Ovary (tissue), 9 donors: Measurements from ENCODE around the gene ZNF143. TPM values are rescaled to one million over a fixed set of nuclear protein-coding genes. Genes with fewer than 3 reads are reported as not detected.

Experiments
- DNase-seq, 5 donors: peaks; one replicate each; pipeline ENCODE4 v3.0.0-alpha.2; 2019 to 2020
- H3K27ac ChIP-seq, 2 donors: fragments of 200-600 bp; one replicate each; pipeline versions ENCODE4 v1.5.1 to v1.8.0; 2019 to 2022
- H3K27me3 ChIP-seq: fragments of 200-600 bp; one replicate; pipeline ENCODE4 v1.8.0; 2022
- H3K36me3 ChIP-seq: fragments of 200-600 bp; sonication (generic); one replicate; pipeline ENCODE4 v1.5.1; 2019
- H3K4me1 ChIP-seq: one replicate; pipeline ENCODE4 v1.8.1; 2013; ENCODE audit warnings: mild to moderate bottlenecking, moderate library complexity; ENCODE audit not compliant: insufficient read depth
- H3K4me3 ChIP-seq: fragments of 200-600 bp; sonication (generic); one replicate; pipeline ENCODE4 v1.5.1; 2017
- H3K9me3 ChIP-seq, 2 donors: fragments of 200-600 bp in 1 of 2; sonication (generic) in 1 of 2; one replicate each; pipeline versions ENCODE4 v1.5.1 to v1.8.1; 2013 to 2019; ENCODE audit warnings: mild to moderate bottlenecking in 1 of 2, moderate library complexity in 1 of 2
- EP300 ChIP-seq: sonication (generic); formaldehyde crosslinking; IDR thresholded peaks from one replicate; pipeline ENCODE4 v1.6.1; 2017; ENCODE audit warnings: antibody characterized with exemption
- POLR2A ChIP-seq: fragments of 450-650 bp; IDR thresholded peaks from one replicate; pipeline ENCODE4 v1.6.1; 2017; ENCODE audit warnings: antibody characterized with exemption, mild to moderate bottlenecking, moderate library complexity
- WGBS, 3 donors: extraction: QIAGEN DNeasy Blood & Tissue Kit in 1 of 3; methylation state at CpG; one replicate each; pipeline versions ENCODE4 v1.1.5 to v1.1.7; 2013 to 2017; 5-methylcytosine and 5-hydroxymethylcytosine counted together
- intact Hi-C, 4 donors: fragments of 100-400 bp; cut with DNase I; formaldehyde crosslinking; loops; one replicate each; pipeline versions ENCODE4 v1.11.0 to v1.15.1; 2022 to 2023
- polyA plus RNA-seq, 2 donors: library from polyadenylated mRNA; stranded (reverse); fragments of 200-250 nt in 1 of 2; fragments of 350-450 nt in 1 of 2; fragmentation: Illumina TruSeq in 1 of 2; extraction: RNeasy Lipid Tissue Mini Kit (QIAGEN cat#74804) in 1 of 2; gene quantifications; one replicate each; pipeline ENCODE4 v1.2.3, GENCODE V29; 2013 to 2014
- total RNA-seq, 7 donors: library from RNA; depleted of rRNA in 2 of 7; stranded (reverse); fragments of >200 nt in 2 of 7; fragmentation: NEBNext Ultra II Directional in 3 of 7; extraction: Animal tissue kit (Norgen Biotek cat#: 25700) in 3 of 7; gene quantifications; one replicate each; pipeline versions ENCODE4 v1.1.0 to v1.2.4, GENCODE V29; 2016 to 2023
- TF ChIP-seq, protein P1 (sequence below), 3 donors: fragments of 450-650 bp in 2 of 3; fragments of 200-600 bp in 1 of 3; IDR thresholded peaks; one replicate each; pipeline versions ENCODE4 v1.5.1 to v1.8.0; 2016 to 2022; ENCODE audit warnings: antibody characterized with exemption in 3 of 3, mild to moderate bottlenecking in 1 of 3
- donor health status: DM: no; HTN: no; CAD: no; lungs with moderate emphysema.
- donor health status: DM: no; HTN: no; CAD: no.
- donor health status: Bipolar disorder and iron deficiency.
- donor health status: DM: yes; HTN: yes; CAD: no.
- donor health status: DM: no; HTN: no; CAD: no.
- donor health status: DM: yes; HTN: yes; CAD: no.

The ZNF143 gene
- total and polyA plus RNA-seq, 9 donors, result 12.6 to 48.7 (median 23.2) TPM

DNA sequence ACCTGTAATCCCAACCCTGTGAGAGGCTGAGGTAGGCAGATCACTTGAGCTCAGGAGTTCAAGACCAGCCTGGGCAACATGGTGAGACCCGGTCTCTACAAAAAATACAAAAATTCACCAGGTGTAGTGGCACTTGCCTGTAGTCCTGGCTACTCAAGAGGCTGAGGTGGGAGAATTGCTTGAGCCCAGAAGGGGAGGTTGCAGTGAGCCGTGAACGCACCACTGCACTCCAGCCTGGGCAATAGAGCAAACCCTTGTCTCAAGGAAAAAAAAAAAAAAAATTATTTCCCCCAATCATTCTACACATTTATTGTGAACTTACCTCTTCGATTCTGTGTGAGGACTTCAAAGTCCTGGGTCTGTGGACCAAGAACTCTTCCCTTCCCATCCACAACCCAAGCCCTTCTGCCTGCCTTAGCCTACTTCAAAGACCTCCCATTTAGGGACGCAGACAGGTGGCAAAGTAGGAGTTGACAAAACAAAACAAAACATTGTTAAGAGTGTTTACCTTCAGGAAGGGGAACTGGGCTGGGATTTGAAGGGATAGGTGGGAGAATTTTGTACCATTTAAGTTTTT lies 108.9 kb downstream of the ZNF143 start:
- peak overlapping the region; percentile 41 to 62 for H3K27ac ChIP-seq
- no peaks in the 10 kb centered on the region for H3K9me3 ChIP-seq
- WGBS, 3 donors, result 93 to 94% (median 93%) methylated on average over 5 of the region's 5 CpGs
- no peaks in the 10 kb centered on the region for H3K27me3 ChIP-seq
- H3K36me3 ChIP-seq, result no peaks in the 10 kb centered on the region
- H3K4me1 ChIP-seq, result peaks cover 9% of the 10 kb centered on the region
- DNase-seq, result no peak
- intact Hi-C loops, result loop anchor here in 2 of 4 donors (5.0 kb wide), 2 partner anchors 43 to 723 kb away; partner anchors contain the start of gene SBF2 (in 1 of the 2)
- TF ChIP-seq, protein P1, sequence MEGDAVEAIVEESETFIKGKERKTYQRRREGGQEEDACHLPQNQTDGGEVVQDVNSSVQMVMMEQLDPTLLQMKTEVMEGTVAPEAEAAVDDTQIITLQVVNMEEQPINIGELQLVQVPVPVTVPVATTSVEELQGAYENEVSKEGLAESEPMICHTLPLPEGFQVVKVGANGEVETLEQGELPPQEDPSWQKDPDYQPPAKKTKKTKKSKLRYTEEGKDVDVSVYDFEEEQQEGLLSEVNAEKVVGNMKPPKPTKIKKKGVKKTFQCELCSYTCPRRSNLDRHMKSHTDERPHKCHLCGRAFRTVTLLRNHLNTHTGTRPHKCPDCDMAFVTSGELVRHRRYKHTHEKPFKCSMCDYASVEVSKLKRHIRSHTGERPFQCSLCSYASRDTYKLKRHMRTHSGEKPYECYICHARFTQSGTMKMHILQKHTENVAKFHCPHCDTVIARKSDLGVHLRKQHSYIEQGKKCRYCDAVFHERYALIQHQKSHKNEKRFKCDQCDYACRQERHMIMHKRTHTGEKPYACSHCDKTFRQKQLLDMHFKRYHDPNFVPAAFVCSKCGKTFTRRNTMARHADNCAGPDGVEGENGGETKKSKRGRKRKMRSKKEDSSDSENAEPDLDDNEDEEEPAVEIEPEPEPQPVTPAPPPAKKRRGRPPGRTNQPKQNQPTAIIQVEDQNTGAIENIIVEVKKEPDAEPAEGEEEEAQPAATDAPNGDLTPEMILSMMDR (IDR thresholded peaks at IDR 0.05), result no peak
- no peak for TF ChIP-seq EP300
- no peak for TF ChIP-seq POLR2A
- H3K4me3 ChIP-seq, result no peak overlapping the region

DNA sequence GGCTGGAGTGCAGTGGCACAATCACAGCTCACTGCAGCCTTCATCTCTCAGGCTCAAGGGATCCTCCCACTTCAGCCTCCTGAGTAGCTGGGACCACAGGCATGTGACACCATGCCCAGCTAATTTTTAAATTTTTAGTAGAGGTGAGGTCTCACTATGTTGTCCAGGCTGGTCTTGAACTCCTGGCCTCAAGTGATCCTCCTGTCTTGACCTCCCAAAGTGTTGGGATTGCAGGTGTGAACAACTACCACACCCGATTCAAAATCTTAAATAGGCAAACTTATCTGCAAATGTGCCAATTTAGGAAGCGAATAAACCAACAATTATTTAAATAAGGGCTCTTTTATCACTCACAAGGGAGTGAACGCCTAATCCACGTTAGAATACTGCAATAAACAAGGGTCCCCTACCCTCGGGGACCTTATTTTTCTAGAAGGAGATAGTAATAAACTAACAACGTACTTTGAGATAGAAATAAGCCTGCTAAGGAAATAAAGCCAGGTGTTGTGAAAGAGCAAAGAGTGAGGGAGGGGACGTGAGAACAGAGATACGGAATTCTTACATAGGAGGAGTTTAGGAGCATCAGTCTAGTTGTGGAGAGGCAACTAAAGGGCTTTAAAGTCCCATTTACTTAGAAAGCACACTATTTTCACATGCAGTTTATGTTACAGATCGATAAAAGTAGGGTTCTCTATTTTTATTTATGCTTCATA lies 109.7 kb downstream of the ZNF143 start:
- DNase-seq, result no peak
- no peaks in the 10 kb centered on the region for H3K27me3 ChIP-seq
- WGBS, 3 donors, result 79 to 81% (median 79%) methylated on average over 9 of the region's 9 CpGs
- no peak overlapping the region for H3K27ac ChIP-seq
- no peaks in the 10 kb centered on the region for H3K9me3 ChIP-seq
- intact Hi-C loops, result loop anchor here in 2 of 4 donors (5.0 kb wide), 1 partner anchor 42 kb away; no protein-coding TSS in a partner anchor
- peaks cover 9% of the 10 kb centered on the region for H3K4me1 ChIP-seq
- H3K36me3 ChIP-seq, result no peaks in the 10 kb centered on the region
- no peak overlapping the region for H3K4me3 ChIP-seq
- no peak for TF ChIP-seq EP300

DNA sequence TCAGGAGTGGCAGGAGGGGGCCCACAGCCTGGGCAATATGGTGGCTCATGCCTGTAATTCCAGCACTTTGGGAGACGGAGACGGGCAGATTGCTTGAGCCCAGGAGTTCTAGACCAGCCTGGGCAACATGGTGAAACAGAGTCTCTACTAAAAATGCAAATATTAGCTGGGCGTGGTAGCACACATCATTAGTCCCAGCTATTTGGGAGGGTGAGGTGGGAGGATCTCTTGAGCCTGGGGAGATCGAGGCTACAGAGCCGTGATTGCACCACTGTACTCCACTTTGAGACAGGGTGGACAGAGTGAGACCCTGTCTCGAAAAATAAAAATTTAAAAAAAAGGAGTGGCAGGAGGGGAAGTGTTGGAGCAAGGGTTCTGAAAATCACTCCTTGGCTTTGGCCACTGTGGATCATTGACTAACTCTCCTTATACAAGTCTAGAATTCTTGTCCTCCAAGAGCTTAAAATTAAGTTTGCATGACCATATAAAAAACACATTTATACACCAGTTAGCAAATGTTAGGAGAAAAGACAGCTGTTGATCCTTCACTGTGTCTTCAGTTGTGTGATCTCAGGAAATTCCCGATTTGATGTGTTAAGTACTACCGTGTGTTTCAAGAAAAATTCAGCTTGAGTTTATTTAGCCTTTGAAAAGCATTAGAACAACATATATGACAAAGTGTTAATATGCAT lies 110.4 kb downstream of the ZNF143 start:
- Histone ChIP-seq H3K4me1 (peaks cover 5% of the 10 kb centered on the region), H3K27ac (no peak overlapping the region), H3K36me3 (no peaks in the 10 kb centered on the region)

DNA sequence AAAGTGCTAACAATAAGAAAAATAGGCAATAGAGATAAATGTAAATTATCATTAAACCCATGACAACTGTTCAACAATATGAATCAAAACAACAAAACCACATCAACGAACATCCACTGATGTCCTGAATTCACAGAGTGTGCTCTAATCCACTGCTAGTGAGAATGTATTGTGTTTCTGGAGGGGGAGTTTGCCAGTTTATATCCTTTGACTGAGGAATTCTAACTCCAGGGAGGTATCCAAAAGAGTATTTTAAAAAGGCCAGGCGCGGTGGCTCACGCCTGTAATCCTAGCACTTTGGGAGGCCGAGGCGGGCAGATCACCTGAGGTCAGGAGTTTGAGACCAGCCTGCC lies 110.9 kb downstream of the ZNF143 start:
- Histone ChIP-seq H3K27me3 (no peaks in the 10 kb centered on the region), H3K27ac (no peak overlapping the region), H3K9me3 (no peaks in the 10 kb centered on the region), H3K4me1 (peaks cover 4% of the 10 kb centered on the region), H3K36me3 (no peaks in the 10 kb centered on the region), H3K4me3 (no peak overlapping the region)
- TF ChIP-seq, protein P1 (IDR thresholded peaks at IDR 0.05), result no peak
- TF ChIP-seq POLR2A, result no peak
- TF ChIP-seq EP300, result no peak
- DNase-seq, result no peak
- WGBS, 3 donors, result 89 to 92% (median 90%) methylated on average over 6 of the region's 6 CpGs
- intact Hi-C loops, result loop anchor here in 2 of 4 donors (2.0 to 5.0 kb wide), 2 partner anchors 41 to 111 kb away; partner anchors contain the start of gene ZNF143 (in 1 of the 2)

More for the DNA sequence above, 110.4 kb downstream of the ZNF143 start:
- no peak for DNase-seq
- H3K9me3 ChIP-seq, result no peaks in the 10 kb centered on the region
- no peak overlapping the region for H3K4me3 ChIP-seq
- no peak for TF ChIP-seq EP300
- WGBS, 3 donors, result 88 to 89% (median 88%) methylated on average over 8 of the region's 8 CpGs
- no peaks in the 10 kb centered on the region for H3K27me3 ChIP-seq
- intact Hi-C loops, result loop anchor here in 2 of 4 donors (5.0 kb wide), 1 partner anchor 41 kb away; no protein-coding TSS in a partner anchor

DNA sequence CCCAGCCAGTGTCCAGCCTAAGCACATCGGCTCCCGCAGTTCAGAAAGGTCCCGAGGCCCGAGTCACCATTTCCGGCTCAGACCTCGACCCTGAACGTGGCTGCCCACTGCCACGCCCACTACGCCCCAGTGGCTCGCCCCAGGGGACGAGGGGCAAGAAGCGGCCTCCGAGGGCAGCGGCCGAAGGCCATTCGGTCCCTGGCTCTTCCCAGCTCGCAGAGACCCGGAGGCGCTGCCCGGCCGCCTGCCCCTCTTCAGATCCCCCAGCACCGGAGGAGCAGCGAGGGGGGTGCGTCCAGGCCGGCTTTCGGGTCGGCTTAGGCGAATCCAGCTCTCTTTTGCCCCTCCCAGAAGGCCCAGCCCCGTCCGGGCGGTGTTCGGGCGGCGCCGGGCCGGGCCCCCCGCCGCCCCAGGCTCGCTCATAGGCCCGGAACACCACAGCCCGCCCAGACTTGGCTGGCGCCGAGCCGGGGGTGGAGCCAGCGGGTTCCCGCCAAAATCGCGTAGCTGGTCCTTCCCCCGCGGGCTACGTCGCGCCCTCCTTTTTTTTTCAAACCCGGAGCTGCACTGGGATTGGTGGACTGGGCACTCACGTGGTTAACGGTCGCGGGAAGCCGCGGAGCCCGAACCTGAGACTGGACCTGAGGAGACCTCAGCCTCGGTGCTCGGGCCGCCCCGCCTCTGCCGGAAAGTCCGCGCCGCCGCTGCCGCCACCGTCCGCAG lies 112.4 kb downstream of the ZNF143 start, which contains the start of gene WEE1:
Gene WEE1 (plus strand): TSS at position 619 of the 723 bp plus-strand sequence. CDS start 264 bp downstream, outside the sequence.
- peak within 1 kb of the TSS; percentile 94 to 98 for H3K27ac ChIP-seq
- H3K36me3 ChIP-seq, result no peaks in the 10 kb centered on the region
- peak; percentile 92 for TF ChIP-seq POLR2A
- TF ChIP-seq, protein P1 (IDR thresholded peaks at IDR 0.05), result no peak
- TF ChIP-seq EP300, result peak; percentile 52
- no peaks in the 10 kb centered on the region for H3K9me3 ChIP-seq
- intact Hi-C loops, result loop anchor here in 2 of 4 donors (2.0 to 5.0 kb wide), 2 partner anchors 39 to 112 kb away; partner anchors contain the start of gene ZNF143 (in 1 of the 2)
- H3K27me3 ChIP-seq, result no peaks in the 10 kb centered on the region
- WGBS, 3 donors, result 0 to 1% (median 0%) methylated on average over 31 to 73 of the region's 73 CpGs
- peak; percentile 99 for DNase-seq
- H3K4me3 ChIP-seq, result peak within 1 kb of the TSS; percentile 80
- peaks cover 2% of the 10 kb centered on the region for H3K4me1 ChIP-seq
